Measurements from ENCODE around the gene TUBGCP2. TPM values are rescaled to one million over a fixed set of nuclear protein-coding genes. Genes with fewer than 3 reads are reported as not detected.

The TUBGCP2 gene
- total RNA-seq, 1 experiment from 2014 or later, result 75.1 TPM

DNA sequence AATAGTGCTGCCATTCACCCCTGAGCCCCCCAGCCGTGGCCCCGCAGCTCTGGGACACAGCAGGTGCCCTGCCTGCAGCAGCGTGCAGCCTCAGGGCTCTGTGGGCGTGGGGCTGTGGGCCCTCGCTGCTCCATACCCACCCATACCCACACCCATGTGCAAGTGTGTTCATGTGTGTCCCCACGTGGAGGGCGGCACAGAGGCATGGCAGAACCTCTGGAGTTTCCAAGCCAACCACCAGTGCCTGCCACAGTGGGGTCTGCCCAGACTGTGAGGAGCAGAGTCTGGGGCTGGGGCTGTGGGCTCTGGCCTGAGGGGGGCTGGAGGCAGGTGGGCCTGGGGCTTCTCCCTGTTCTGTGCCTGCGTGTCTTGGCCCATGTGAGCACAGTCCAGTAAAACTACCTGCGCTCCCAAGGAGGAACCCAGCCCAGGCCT is 40.9 kb upstream of the TUBGCP2 start:
- no peak overlapping the region for H3K4me3 ChIP-seq (ENCODE audit: low read depth, low read length, poor library complexity, severe bottlenecking)
- intact Hi-C loops (cut with micrococcal nuclease; ENCODE audit: unreplicated experiment), result no loop called here
- POLR2A ChIA-PET (ENCODE audit: low non-redundant PET), result no interaction called here
- no peaks in the 10 kb centered on the region for H3K27me3 ChIP-seq (replicated peaks; ENCODE audit: insufficient read depth, low read depth, low read length, poor library complexity)
- no peaks in the 10 kb centered on the region for H3K36me3 ChIP-seq (ENCODE audit: insufficient read depth, low read length, poor library complexity, severe bottlenecking)
- DNase-seq (ENCODE audit: low spot score), result no peak
- no peak overlapping the region for H3K27ac ChIP-seq (ENCODE audit: low read depth, low read length, poor library complexity, severe bottlenecking)
- peaks cover 6% of the 10 kb centered on the region for H3K4me1 ChIP-seq (ENCODE audit: insufficient read depth, low read length, poor library complexity, severe bottlenecking)
- no peak for TF ChIP-seq EZH2 (IDR thresholded peaks at IDR 0.05; ENCODE audit: borderline replicate concordance, low read depth, low read length, poor library complexity, severe bottlenecking)
- TF ChIP-seq, protein P1, sequence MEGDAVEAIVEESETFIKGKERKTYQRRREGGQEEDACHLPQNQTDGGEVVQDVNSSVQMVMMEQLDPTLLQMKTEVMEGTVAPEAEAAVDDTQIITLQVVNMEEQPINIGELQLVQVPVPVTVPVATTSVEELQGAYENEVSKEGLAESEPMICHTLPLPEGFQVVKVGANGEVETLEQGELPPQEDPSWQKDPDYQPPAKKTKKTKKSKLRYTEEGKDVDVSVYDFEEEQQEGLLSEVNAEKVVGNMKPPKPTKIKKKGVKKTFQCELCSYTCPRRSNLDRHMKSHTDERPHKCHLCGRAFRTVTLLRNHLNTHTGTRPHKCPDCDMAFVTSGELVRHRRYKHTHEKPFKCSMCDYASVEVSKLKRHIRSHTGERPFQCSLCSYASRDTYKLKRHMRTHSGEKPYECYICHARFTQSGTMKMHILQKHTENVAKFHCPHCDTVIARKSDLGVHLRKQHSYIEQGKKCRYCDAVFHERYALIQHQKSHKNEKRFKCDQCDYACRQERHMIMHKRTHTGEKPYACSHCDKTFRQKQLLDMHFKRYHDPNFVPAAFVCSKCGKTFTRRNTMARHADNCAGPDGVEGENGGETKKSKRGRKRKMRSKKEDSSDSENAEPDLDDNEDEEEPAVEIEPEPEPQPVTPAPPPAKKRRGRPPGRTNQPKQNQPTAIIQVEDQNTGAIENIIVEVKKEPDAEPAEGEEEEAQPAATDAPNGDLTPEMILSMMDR (conservative IDR thresholded peaks at IDR 0.05; ENCODE audit: low read depth, low read length), result no peak
- H3K9me3 ChIP-seq (ENCODE audit: low read depth, low read length, poor library complexity, severe bottlenecking), result no peaks in the 10 kb centered on the region
- CTCF ChIA-PET, result no interaction called here
- BruUV-seq (replicated peaks), result no TSS peak

DNA sequence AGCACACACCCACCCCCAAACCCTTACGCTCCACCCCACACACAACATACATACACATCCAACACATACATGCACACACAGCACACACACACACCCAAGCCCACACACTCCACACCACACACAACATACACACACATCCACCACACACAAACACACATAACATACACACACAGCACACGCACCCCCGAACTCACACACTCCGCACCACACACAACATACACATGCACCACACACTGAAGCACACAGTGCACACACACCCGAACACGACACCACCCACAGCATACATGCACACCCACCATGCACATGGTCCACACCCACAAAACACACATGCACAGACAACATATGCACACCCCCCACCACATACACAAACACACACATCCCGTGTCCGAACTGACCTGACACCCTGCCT is 40.5 kb upstream of the TUBGCP2 start:
- POLR2A ChIA-PET (ENCODE audit: low non-redundant PET), result no interaction called here
- BruUV-seq (replicated peaks), result no TSS peak
- intact Hi-C loops (cut with micrococcal nuclease; ENCODE audit: unreplicated experiment), result no loop called here
- CTCF ChIA-PET, result no interaction called here
- no peaks in the 10 kb centered on the region for H3K27me3 ChIP-seq (replicated peaks; ENCODE audit: insufficient read depth, low read depth, low read length, poor library complexity)
- H3K27ac ChIP-seq (ENCODE audit: low read depth, low read length, poor library complexity, severe bottlenecking), result no peak overlapping the region
- DNase-seq (ENCODE audit: low spot score), result no peak
- H3K36me3 ChIP-seq (ENCODE audit: insufficient read depth, low read length, poor library complexity, severe bottlenecking), result no peaks in the 10 kb centered on the region
- H3K9me3 ChIP-seq (ENCODE audit: low read depth, low read length, poor library complexity, severe bottlenecking), result no peaks in the 10 kb centered on the region
- TF ChIP-seq EZH2 (IDR thresholded peaks at IDR 0.05; ENCODE audit: borderline replicate concordance, low read depth, low read length, poor library complexity, severe bottlenecking), result no peak
- TF ChIP-seq, protein P1 (conservative IDR thresholded peaks at IDR 0.05; ENCODE audit: low read depth, low read length), result no peak
- no peak overlapping the region for H3K4me3 ChIP-seq (ENCODE audit: low read depth, low read length, poor library complexity, severe bottlenecking)
- H3K4me1 ChIP-seq (ENCODE audit: insufficient read depth, low read length, poor library complexity, severe bottlenecking), result peaks cover 6% of the 10 kb centered on the region

DNA sequence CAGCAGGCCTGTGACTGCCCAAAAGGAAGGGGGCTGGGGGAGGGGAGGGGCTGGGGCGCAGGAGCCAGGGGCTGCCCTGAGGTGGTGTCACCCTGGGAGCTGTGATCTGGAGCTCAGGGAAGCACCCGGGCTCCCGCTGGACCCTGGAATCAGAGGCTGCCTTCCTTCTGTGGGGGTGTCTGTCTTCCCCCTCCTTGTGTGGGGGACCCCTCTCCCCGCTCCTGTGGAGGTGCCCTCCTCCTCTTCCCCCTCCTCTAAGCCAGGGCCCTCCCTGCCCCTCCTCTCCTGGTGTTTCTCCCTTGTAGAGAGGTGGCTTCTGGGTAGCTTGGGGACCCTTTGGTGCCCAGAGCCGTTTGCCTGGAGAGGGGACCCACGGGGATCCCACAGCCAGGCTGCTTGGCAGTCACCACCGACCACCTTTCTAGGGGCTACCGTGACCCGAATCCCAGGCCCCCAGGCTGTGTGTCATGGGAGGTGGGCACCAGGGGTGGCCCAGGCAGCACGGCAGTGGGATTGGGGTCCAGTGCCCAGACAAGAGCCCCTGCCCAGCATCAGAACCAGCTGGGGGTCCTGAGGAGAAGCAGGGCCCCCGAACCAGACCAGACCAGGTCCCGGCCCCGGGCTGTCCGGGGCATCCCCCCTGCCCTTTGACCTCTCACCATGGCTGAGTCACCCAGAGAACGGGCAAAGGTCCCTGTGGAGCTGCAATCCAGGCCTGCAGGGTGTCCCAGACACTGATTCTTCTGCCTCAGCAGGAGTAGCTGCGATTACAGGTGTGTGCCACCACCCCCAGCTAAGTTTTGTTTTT is 39.2 kb upstream of the TUBGCP2 start:
- intact Hi-C loops (cut with micrococcal nuclease; ENCODE audit: unreplicated experiment), result no loop called here
- Histone ChIP-seq H3K4me3 (ENCODE audit: low read depth, low read length, poor library complexity, severe bottlenecking) (no peak overlapping the region), H3K27me3 (replicated peaks; ENCODE audit: insufficient read depth, low read depth, low read length, poor library complexity) (no peaks in the 10 kb centered on the region), H3K4me1 (ENCODE audit: insufficient read depth, low read length, poor library complexity, severe bottlenecking) (peaks cover 6% of the 10 kb centered on the region), H3K27ac (ENCODE audit: low read depth, low read length, poor library complexity, severe bottlenecking) (no peak overlapping the region), H3K9me3 (ENCODE audit: low read depth, low read length, poor library complexity, severe bottlenecking) (no peaks in the 10 kb centered on the region), H3K36me3 (ENCODE audit: insufficient read depth, low read length, poor library complexity, severe bottlenecking) (no peaks in the 10 kb centered on the region)
- DNase-seq (ENCODE audit: low spot score), result no peak
- TF ChIP-seq EZH2 (IDR thresholded peaks at IDR 0.05; ENCODE audit: borderline replicate concordance, low read depth, low read length, poor library complexity, severe bottlenecking), result no peak
- TF ChIP-seq, protein P1 (conservative IDR thresholded peaks at IDR 0.05; ENCODE audit: low read depth, low read length), result no peak
- CTCF ChIA-PET, result interaction anchor here (0.8 to 0.9 kb wide), 2 partner anchors 11 to 18 kb away, joined by 3 to 4 read pairs; no protein-coding TSS in a partner anchor
- BruUV-seq (replicated peaks), result no TSS peak
- POLR2A ChIA-PET (ENCODE audit: low non-redundant PET), result no interaction called here

All from A673 (cell line).